OCI-LY1 (cell line): Measurements from ENCODE around the gene KATNAL2.

Source experiments
- H2AFZ ChIP-seq: fragments of 200-600 bp; sonication (generic), shearing (Covaris generic); 2 replicates; pipeline ENCODE4 v1.6.0; 2014; ENCODE audit warnings: antibody characterized with exemption, mild to moderate bottlenecking, low read length
- H3F3A ChIP-seq: fragments of 200-600 bp; sonication (generic), shearing (Covaris generic); 2 replicates; pipeline ENCODE4 v1.6.0; 2014; ENCODE audit warnings: mild to moderate bottlenecking, antibody characterized with exemption, low read length, moderate library complexity; ENCODE audit not compliant: insufficient read depth
- H3K27ac ChIP-seq: fragments of 200-600 bp; sonication (generic); 2 replicates; pipeline ENCODE4 v1.5.1; 2014; ENCODE audit warnings: low read length, mixed run types, mild to moderate bottlenecking, low read depth; ENCODE audit not compliant: poor library complexity, severe bottlenecking
- H3K27me3 ChIP-seq: fragments of 200-600 bp; sonication (generic); 2 replicates; pipeline ENCODE4 v1.6.0; 2014; ENCODE audit warnings: antibody characterized with exemption, mild to moderate bottlenecking, low read length, moderate library complexity; ENCODE audit not compliant: insufficient read depth
- H3K36me3 ChIP-seq: fragments of 200-600 bp; sonication (generic); 2 replicates; pipeline ENCODE4 v1.6.1; 2014; ENCODE audit warnings: mild to moderate bottlenecking, antibody characterized with exemption, low read length, moderate library complexity, mixed read lengths; ENCODE audit not compliant: insufficient read depth
- H3K4me1 ChIP-seq: fragments of 200-600 bp; sonication (generic); 2 replicates; pipeline ENCODE4 v1.5.1; 2014; ENCODE audit warnings: mild to moderate bottlenecking, low read length, moderate library complexity; ENCODE audit not compliant: insufficient read depth, severe bottlenecking
- H3K4me2 ChIP-seq: fragments of 200-600 bp; sonication (generic), shearing (Covaris generic); 2 replicates; pipeline ENCODE4 v1.6.1; 2014; ENCODE audit warnings: low read length
- H3K4me3 ChIP-seq: fragments of 200-600 bp; sonication (generic); 2 replicates; pipeline ENCODE4 v1.5.1; 2014; ENCODE audit warnings: low read length, low read depth, mild to moderate bottlenecking, mixed read lengths; ENCODE audit not compliant: poor library complexity, severe bottlenecking
- H3K79me2 ChIP-seq: fragments of 200-600 bp; shearing (Covaris generic); 2 replicates; pipeline ENCODE4 v1.6.1; 2016; ENCODE audit warnings: mixed run types, low read length, mixed read lengths; ENCODE audit not compliant: insufficient read depth
- H3K9ac ChIP-seq: fragments of 200-600 bp; sonication (generic), shearing (Covaris generic); 2 replicates; pipeline ENCODE4 v1.6.1; 2014; ENCODE audit warnings: mild to moderate bottlenecking, low read length, mixed read lengths
- H3K9me2 ChIP-seq: fragments of 200-600 bp; sonication (generic), shearing (Covaris generic); 2 replicates; pipeline ENCODE4 v1.6.1; 2014; ENCODE audit warnings: low read depth, mild to moderate bottlenecking, low read length, mixed read lengths
- H3K9me3 ChIP-seq: fragments of 200-600 bp; shearing (Covaris generic); 2 replicates; pipeline ENCODE4 v1.6.1; 2014; ENCODE audit warnings: low read length, mixed read lengths
- H4K20me1 ChIP-seq: fragments of 200-600 bp; sonication (generic), shearing (Covaris generic); 2 replicates; pipeline ENCODE4 v1.6.0; 2016; ENCODE audit warnings: mild to moderate bottlenecking, low read length; ENCODE audit not compliant: insufficient read depth
- CTCF ChIP-seq: fragments of 200-600 bp; sonication (generic), shearing (Covaris generic); IDR thresholded peaks from 2 replicates; pipeline ENCODE4 v1.5.1; 2017; ENCODE audit warnings: mild to moderate bottlenecking, antibody characterized with exemption, low read length, moderate library complexity, mixed read lengths
- EZH2 ChIP-seq: fragments of 200-600 bp; sonication (generic), shearing (Covaris generic); IDR thresholded peaks from 2 replicates; pipeline ENCODE4 v1.8.0; 2017; ENCODE audit warnings: borderline replicate concordance, mixed run types, mild to moderate bottlenecking, antibody characterized with exemption, low read length, moderate library complexity, mixed read lengths

Gene KATNAL2

GRCh38 chr18:46883180-46883579 is 34.2 kb upstream of the KATNAL2 start:
- H3F3A ChIP-seq = no peaks in the 10 kb centered on the region
- H2AFZ ChIP-seq = no peak overlapping the region
- no peak overlapping the region for H3K9ac ChIP-seq
- no peaks in the 10 kb centered on the region for H3K4me1 ChIP-seq
- peaks cover 12% of the 10 kb centered on the region for H3K9me3 ChIP-seq
- H3K27ac ChIP-seq = no peak overlapping the region
- TF ChIP-seq CTCF (no peak), EZH2 (no peak)
- no peak overlapping the region for H3K4me3 ChIP-seq
- no peaks in the 10 kb centered on the region for H3K27me3 ChIP-seq
- peaks cover 74% of the 10 kb centered on the region for H3K79me2 ChIP-seq
- H3K9me2 ChIP-seq = no peaks in the 10 kb centered on the region
- peaks cover 41% of the 10 kb centered on the region for H3K36me3 ChIP-seq
- no peaks in the 10 kb centered on the region for H4K20me1 ChIP-seq
- no peak overlapping the region for H3K4me2 ChIP-seq

GRCh38 chr18:46886893-46887292 is 30.5 kb upstream of the KATNAL2 start:
- no peak for TF ChIP-seq EZH2
- no peak for TF ChIP-seq CTCF
- no peaks in the 10 kb centered on the region for H3K9me2 ChIP-seq
- peaks cover 83% of the 10 kb centered on the region for H3K79me2 ChIP-seq
- H3K9me3 ChIP-seq = peaks cover 21% of the 10 kb centered on the region
- H3F3A ChIP-seq = no peaks in the 10 kb centered on the region
- H3K36me3 ChIP-seq = peaks cover 44% of the 10 kb centered on the region
- H3K4me2 ChIP-seq = no peak overlapping the region
- H3K27ac ChIP-seq = no peak overlapping the region
- no peak overlapping the region for H3K9ac ChIP-seq
- no peak overlapping the region for H3K4me3 ChIP-seq
- H2AFZ ChIP-seq = no peak overlapping the region
- no peaks in the 10 kb centered on the region for H3K27me3 ChIP-seq
- H4K20me1 ChIP-seq = no peaks in the 10 kb centered on the region
- no peaks in the 10 kb centered on the region for H3K4me1 ChIP-seq

- no peak overlapping the region for H3K4me3 ChIP-seq
- peaks cover 87% of the 10 kb centered on the region for H3K79me2 ChIP-seq
- H3K36me3 ChIP-seq = peaks cover 48% of the 10 kb centered on the region
- H3F3A ChIP-seq = no peaks in the 10 kb centered on the region
- no peaks in the 10 kb centered on the region for H3K4me1 ChIP-seq
- no peaks in the 10 kb centered on the region for H4K20me1 ChIP-seq
- H3K9ac ChIP-seq = no peak overlapping the region
- no peaks in the 10 kb centered on the region for H3K9me2 ChIP-seq
- no peak overlapping the region for H3K27ac ChIP-seq
- H2AFZ ChIP-seq = no peak overlapping the region
- no peaks in the 10 kb centered on the region for H3K27me3 ChIP-seq
- TF ChIP-seq EZH2 (no peak), CTCF (no peak)
- peaks cover 21% of the 10 kb centered on the region for H3K9me3 ChIP-seq
- H3K4me2 ChIP-seq = no peak overlapping the region
Observed at GRCh38 chr18:46888965-46889364, 28.4 kb upstream of the KATNAL2 start.
